HG03342 (cell line): ENCODE results near the gene ZKSCAN3.
A peak's percentile ranks its signal among the peaks of the same experiment; 100 is the strongest.
"Not testable (repeated sequence)": the region's sequence is repeated elsewhere in the genome, so short reads cannot be mapped to it uniquely, and the experiment has no call there.

Experiments
- ATAC-seq: cut with Tn5 transposase; IDR thresholded peaks from one replicate; pipeline ENCODE4 v1.9.1; 2021; ENCODE audit warnings: mild to moderate bottlenecking, moderate library complexity; ENCODE audit not compliant: unreplicated experiment

The ZKSCAN3 gene

DNA sequence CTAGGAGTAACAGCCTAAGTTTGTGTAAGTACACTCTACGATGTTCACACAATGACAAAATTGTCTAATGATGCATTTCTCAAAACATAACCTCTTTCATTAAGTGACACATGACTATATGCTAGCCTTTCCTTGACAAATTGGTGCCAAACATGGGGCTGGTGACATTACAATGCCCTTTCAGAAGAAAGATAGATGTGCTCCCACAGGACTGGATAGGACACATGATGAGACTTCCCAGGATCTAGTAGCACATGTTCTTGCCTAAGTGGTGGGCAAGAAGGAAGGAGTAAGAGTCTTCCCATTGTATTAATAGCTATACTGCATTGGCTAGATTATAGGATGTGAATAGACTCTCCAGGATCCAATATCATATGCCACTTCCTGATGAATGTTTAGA is 21.5 kb downstream of the ZKSCAN3 start:
- no peak for ATAC-seq

DNA sequence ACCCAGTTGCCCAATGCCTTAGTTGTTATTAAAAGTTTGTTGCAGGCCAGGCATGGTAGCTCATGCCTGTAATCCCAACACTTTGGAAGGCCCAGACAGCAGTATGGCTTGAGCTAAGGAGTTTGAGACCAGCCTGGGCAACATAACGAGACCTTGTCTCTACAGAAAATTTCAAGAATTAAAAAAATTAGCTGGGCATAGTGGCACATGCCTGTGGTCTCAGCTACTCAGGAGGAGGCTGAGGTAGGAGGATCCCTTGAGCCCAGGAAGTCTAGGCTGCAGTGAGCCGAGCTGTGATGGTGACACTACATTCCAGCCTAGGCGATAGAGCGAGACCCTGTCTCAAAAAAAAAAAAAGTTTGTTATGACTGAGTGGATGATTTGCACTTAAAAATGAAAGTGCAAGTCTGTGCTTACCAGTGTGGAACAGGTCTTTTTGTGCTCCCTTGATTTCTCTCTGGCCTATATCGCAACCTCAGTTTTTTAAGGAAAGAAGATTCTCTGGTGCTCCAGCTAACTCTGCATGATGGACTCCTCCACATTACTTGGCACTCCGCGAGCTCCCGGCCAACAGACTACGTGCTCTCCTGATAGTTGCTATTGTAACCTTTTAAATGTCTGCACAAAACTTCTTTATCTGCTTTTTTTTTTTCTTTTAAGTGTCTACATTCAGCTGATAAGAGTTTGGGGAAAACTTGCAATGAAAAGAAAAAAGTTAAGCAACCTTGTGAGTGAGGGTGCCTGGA is 22.1 kb downstream of the ZKSCAN3 start:
- peak; percentile 60 for ATAC-seq

DNA sequence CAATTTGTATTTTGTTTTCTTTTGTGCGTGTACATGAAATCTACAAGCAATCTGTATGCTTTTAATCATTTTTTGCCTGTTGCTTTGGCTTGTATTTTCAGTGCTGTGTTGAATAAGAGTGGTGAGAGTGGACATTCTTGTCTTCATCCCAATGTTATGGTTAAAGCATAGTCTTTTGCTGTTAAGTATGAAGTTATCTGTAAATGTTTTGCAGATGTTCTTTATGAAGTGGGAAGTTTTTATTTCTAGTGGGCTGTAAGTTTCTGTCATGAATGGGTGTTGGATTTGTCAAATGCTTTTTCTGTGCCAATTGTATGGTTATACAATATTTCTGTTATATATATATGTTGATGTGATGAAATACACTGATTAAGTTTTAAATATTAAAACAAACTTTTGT is 24.2 kb downstream of the ZKSCAN3 start:
- no peak for ATAC-seq

DNA sequence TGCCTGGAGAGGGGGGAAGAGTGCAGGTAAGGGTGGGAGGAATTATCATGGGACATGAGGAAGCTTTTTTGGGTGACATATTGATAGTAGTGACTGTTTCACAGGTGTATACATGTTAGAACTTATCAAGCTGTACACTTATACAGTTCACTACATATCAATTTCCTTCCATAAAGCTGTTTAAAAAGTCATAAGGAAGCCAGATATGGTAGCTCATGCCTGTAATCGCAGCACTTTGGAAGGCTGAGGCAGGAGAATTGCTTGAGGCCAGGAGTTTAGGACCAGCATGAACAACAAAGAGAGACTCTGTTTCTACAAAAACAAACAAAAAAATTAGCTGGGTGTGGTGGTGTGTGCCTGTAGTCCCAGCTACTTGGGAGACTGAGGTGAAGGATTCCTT is 28.1 kb downstream of the ZKSCAN3 start:
- ATAC-seq: no peak

DNA sequence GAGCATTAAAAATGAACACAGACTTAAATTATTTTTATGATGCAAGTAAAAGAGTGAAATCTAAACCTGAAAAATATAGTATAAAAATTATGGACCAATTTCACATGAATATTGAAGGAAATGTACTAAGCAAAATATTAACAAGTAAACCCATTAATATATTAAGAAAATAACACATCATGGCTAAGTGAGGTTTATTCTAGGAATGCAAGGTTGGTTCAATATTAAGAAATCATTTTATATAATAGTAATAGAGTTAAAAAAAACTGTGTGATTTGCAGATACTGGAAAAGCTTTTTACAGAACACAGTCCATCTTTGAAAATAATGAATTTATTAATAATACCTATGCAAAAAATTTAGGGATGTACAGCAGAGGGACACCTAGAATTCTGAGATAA is 28.9 kb downstream of the ZKSCAN3 start:
- no peak for ATAC-seq

DNA sequence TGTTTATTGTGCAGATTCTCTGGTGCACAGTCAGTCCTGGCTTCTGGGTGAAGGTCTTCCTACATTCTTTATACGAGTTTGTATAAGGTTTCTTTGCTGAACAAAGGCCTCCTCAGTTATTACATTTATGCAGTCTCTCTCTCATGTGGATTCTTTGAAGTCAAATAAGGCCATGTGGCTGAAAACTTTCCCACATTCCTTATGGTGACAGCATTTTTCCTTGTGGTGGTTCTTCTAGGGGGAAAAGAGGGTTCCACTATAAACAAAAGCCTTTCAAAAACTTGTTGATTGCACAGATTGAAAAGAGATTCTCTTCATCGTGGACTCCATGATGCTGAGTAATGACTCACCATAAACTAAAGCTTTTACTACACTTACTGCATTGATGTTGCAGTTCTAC is 30.6 kb downstream of the ZKSCAN3 start:
- no peak for ATAC-seq

DNA sequence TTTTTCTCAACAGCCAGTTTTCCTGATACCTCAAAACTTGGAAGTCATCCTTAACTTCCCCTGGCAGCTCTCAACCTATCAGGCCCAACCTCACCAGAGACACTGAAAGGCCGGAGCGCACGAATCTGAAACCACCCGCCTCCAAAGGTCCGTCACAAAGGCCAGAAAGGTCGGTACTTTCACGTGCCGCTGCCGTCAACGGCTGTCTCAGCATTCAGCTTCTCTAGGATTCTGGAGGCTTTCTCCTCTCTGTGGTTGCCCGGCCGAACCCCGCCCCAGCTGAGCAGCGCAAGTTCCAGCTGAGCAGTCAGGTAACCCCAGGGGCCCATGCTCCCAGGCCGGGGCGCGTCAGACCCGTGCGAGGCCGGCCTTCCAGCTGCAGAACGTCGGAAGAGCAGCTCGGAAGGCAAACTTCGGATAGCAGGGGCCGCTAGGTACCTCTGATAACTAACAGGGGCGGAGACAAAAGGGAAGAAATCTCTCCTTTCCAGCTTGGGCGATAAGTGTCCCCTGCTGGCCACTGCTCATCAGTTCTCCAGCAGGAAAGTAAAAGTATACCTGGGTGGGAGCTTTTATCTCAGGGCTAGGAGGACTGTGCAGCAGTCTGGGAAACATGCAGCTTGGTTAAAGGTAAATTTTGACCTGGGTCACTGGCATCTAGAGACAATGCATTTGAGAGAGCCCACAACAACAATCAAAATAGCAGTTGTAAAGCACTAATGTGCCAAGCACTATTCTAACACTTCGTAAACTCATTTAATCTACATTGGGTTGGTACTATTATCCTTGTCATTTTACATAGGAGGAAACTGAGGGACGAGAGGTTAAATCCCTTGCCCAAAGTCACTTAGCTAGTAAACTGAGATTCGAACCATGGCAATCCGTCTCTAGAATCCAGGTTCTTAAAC is 33.7 kb downstream of the ZKSCAN3 start:
- peak; percentile 96 for ATAC-seq

DNA sequence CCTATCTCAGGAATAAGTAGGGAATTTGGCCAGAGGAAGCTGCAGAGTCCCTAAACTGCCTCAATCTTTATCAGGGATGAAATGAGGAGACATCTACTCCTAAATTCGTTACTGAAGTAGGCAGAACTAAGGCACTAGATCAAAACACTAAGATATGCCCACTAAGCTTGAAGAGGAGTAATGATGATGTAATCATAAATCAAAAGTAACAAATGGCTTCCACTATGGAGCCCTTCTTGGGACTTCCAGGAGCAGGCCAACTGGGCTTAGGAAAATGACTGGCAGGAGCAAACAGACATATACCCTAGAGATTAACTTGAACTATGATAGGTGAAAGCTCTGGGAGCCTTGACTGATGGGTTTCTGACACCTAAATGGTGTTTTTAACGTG is 34.4 kb downstream of the ZKSCAN3 start:
- no peak for ATAC-seq

DNA sequence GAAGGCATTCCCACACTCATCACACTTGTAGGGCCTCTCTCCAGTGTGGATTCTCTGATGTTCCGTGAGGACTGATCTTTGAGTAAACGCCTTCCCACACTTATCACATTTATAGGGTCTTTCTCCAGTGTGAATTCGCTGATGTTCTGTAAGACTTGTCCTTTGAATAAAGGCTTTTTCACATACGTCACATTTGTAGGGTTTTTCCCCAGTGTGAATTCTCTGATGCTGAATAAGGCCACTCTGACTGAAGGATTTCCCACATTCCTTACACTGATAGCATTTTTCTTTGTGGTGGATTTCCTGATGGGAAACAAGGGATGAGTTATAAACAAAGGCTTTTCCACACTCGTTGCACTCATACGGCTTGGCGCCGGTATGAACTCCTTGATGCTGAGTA is 40.9 kb downstream of the ZKSCAN3 start:
- ATAC-seq: no peak

DNA sequence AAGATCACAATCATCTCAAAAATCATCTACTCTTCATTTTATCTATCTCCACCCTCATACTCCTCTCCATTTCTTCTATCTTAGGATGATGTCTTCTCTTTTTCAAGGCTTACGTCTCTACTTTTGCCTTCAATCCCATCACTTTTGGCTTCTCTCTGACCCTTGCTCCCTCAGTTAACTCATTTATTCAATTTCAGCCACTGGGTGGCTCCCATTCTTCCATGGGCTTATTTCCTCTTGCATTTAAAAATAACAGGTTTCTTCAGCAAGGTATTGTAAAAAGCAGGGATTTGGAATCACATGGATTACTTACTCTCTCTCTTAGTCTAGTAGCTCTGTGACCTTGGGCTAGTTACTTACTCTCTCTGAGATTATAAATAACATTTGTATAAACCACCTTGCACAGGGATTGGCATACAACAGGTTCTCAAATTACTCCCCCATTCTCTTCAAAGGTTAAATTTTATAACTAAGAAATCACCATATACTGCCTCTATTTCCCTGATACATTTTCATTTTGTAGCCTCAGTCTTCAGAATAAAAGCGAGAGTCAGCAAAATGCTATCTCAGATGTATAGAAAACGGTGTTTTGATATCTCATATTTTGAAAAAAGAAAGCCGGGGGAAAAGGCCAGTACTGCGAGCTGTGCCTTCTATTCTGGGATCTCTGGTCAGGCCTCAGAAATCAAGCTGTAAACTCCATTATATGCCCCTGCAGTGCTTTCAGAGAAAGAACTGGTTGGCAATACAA is 44.3 kb downstream of the ZKSCAN3 start:
- ATAC-seq: no peak

DNA sequence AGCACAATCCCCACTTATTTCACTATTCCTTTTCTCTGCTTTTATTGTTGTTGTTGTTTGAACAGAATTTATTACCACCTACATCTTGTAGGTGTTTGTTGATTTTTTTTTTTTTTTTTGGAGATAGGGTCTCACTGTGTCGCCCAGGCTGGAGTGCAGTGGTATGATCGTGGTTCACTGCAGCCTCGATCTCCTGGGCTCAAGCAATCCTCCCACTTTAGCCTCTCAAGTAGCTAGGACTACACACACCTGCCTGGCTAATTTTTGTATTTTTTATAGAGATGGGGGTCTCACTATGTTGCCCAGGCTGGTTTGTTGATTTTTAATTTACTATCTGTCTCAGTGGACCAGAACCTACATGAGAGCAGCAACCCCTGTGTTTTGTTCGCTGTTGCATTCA is 46.2 kb downstream of the ZKSCAN3 start:
- no peak for ATAC-seq

DNA sequence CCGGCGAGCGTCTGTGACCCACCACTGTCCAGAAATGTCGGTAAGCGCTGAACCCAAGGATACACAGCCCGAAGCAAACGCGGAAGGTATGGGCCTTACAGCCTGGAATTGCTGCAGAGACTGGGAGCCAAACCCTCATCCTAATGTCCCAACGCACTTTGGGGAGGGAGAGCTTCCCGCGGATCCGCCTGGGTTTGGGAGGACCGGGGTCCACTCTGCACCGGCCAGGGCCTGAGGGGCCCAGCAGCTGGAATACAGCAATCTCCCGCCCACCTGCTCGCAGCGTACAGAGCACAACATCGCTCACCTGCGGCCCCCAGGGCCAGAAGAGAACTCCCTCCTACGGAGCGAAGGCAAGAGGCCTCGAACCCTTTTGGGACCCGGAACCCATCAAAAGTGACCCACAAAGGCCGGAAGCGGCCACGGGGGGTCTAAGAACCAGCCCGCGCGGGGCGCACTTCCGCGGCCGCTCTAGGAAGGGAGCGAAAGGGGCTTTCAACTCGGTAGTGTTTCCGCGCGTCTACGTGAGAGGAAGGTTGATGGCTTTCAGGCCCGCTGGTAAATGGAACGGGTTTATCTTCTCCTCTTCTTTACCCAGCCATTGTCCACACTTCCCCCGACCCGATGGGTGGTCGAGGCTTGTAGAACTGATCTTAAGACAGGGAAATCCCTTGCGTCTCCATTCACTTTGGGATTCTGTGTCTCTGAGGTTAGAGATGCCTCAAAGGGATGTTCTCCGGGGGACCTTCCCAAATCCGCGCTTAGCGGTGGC is 49.8 kb downstream of the ZKSCAN3 start, which contains the start of gene ZSCAN12:
Gene ZSCAN12, minus strand, starts transcription at position 398 of the 772 bp plus-strand sequence. CDS start 1,342 bp downstream, outside the sequence.
- ATAC-seq: peak; percentile 82

DNA sequence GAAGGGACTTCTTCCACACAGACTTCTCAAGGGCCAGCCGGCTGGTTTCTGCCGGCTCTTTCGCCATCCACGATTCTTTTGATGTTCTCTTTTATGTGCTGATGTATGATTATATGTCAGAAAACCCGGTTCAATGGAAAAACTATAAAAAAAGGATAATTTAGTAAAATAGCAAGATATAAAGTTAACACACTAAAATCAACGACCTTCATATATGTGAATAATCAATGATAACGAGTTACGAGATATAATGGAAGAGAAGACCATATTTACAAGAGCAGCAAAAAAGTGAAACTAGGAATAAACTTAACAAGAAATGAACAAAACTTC is 50.3 kb downstream of the ZKSCAN3 start:
- no peak for ATAC-seq

DNA sequence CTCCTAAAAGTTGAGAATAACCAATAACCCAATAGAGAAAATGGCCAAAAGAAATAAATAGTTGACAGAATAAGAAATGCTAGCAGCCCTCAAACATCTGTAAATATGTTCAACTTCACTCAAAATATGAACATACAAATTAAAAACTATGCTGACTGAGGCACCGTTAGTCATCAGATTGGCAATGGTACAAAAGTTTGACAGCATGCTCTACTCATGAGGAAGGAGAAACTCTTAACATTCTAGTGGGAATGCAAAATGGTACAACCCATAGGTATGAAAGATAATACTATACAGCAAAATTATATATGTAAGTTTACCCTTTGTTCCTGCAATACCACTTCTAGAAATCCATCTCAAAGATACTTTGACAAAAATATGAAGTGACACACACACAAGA is 51.4 kb downstream of the ZKSCAN3 start:
- ATAC-seq: no peak

DNA sequence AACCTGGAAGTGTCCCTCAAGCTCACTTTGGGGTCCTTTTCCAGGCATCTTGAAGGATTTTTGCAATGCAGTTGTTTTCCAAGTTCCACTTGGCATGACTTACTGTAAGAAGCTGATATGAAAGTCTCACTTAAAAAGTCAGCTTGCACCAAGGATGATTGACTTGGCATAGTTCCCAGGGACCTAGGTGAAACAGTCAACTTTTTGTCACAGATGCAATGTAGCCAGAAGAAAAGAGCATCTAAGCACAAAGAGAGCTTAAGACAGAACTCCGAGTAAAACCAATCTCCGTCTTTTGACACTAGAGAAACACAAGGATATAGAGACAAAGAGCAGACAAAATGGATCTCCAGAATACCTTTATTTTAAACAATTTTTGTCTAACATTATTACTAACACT is 52.5 kb downstream of the ZKSCAN3 start:
- no peak for ATAC-seq

DNA sequence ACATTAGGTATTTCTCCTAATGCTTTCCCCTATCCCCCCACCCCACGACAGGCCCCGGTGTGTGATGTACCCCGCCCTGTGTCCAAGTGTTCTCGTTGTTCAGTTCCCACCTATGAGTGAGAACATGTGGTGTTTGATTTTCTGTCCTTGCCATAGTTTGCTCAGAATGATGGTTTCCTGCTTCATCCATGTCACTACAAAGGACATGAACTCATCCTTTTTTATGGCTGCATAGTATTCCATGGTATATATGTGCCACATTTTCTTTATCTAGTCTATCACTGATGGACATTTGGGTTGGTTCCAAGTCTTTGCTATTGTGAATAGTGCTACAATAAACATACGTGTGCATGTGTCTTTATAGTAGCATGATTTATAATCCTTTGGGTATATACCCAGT is 54.2 kb downstream of the ZKSCAN3 start:
- not testable (repeated sequence) for ATAC-seq

DNA sequence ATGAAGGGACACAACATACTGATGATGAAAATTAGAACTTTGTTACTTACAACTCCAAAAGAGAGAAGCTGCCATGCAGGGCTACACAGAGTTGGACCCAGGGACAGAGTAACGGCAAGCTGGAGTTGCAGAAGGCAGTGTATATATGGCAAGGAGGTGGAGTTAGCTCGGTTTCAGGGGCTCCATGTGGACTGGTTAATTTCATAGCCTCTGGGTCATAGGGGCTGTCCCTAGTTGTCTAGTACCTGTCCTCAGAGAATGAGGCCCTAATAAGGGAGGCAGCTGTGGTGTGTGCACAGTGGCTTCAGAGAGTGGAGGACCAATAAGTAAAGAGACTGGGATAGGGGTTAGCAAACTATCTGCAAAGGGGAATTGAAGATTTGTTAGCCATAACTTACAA is 57.7 kb downstream of the ZKSCAN3 start:
- ATAC-seq: no peak

DNA sequence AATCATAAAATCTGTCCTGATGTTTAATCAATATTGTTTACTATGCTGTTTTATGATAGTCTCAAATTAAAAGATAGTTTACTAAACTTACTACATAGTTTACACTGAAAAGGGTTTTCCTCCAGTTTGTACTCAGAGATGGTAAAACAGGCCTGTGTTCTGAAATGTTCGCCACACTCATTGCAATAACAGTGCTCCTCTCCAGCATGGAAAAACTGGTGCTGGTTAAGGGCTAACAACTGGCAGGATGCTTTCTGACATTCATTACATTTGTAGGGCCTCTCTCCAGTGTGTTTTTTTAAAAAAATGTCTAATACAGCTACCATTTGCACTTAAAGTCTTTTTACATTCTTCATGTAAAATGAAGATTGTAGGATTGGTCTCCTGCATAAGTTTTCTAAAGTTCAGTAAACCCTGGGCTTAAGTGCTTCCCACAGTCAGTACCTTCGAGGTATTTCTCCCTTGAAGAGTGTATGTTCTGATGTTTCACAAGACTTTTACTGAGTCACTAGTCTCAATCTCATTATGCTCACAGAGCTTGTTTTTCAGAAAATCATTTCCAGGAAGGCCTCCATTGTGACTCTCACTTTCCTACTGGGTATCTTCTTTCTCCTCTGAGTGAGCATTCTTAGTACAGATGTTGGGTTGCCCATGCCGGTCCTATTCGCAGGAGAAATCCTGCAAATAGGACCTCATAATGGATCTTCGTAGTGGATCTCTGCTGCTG is 58.5 kb downstream of the ZKSCAN3 start:
- ATAC-seq: no peak

DNA sequence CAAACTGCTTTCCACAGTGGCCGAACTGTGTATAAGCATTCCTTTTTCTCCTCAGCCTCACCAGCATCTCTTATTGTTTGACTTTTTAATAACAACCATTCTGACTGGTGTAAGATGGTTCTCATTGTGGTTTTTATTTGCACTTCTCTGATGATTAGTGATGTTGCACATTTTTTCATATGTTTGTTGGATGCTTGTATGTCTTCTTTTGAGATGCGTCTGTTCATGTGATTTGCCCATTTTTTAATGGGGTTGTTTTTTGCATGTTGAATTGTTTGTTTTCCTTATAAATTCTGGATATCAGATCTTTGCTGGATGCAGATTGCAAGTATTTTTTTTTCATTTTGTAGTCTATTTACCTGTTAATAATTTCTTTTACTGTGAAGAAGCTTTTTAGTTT is 61.0 kb downstream of the ZKSCAN3 start:
- no peak for ATAC-seq

DNA sequence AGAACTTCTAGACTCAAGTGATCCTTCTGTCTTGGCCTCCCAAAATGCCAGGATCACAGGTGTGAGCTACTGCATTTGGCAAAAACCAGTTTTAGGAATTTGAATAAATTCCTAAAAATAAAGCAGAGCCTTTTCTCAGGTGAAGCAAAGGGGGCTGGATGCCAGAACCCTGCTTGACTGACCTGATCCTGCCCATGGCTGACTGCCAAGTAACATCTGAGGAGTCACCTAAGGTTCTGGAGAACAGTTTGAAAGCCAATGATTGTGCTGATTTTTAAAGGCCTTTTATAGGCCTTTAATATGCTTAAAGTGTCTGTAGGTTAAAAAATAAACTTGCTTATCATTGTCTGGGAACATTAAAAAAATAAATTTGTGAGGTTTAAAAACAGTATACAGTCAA is 63.9 kb downstream of the ZKSCAN3 start:
- no peak for ATAC-seq
